ENCODE measurements around the gene JTB.

JTB gene

GRCh38 chr1:153978274-153978909, 918 bp upstream of the JTB start:
- no peak for DNase-seq

GRCh38 chr1:153976819-153977249, 640 bp downstream of the JTB start:
- DNase-seq = no peak

DNA sequence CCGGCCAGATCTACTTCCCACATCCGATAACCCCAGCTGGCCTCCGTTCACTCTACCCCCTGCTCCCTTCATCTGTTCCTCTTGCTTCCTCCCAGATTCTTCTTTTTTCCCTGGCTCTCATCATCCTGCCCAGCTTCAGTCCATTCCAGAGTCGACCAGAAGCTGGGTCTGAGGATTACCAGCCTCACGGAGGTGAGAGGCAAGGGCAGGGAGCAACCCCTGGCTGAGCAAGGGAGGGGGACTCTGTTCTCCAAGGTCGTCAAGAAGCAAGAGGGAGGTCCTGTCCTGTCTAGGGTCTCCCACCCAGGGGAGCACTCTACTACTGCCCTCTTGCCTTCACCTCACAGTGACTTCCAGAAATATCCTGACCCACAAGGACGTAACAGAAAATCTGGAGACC, 3.9 kb downstream of the JTB start:
- no peak for DNase-seq

GRCh38 chr1:153973071-153973470, 4.4 kb downstream of the JTB start:
- no peak for DNase-seq

DNA sequence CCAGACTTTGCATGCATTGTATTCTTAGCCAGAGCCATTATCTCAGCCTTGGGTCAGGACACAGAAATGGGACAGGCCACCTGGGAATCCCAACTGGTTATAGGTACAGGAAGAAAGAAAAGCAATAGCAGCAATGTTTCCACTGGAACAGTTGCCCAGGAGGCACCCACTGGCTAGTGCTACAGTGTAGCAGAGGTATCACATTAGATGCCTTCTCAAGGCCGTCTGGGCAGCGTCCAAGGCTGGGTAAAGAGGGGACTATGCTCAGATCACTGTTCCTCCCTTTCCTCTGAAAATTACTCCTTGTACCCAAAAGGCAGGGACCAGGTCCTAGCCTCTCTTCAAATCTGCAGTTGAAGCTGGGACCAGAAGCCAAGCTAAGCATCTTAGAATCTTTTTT, 7.1 kb downstream of the JTB start:
- DNase-seq = no peak

GRCh38 chr1:153968972-153969371, 8.5 kb downstream of the JTB start:
- DNase-seq = no peak

GRCh38 chr1:153968408-153968807, 9.1 kb downstream of the JTB start:
- no peak for DNase-seq

- DNase-seq = peak; percentile 65
Observed at GRCh38 chr1:153968000-153968363, 9.5 kb downstream of the JTB start.

GRCh38 chr1:153967107-153967999, 10.1 kb downstream of the JTB start, which contains the start of gene CREB3L4:
Gene CREB3L4, plus strand, starts transcription at chr1:153967902. Its CDS starts 624 bp downstream, at chr1:153968526.
- peak; percentile 99 for DNase-seq

DNA sequence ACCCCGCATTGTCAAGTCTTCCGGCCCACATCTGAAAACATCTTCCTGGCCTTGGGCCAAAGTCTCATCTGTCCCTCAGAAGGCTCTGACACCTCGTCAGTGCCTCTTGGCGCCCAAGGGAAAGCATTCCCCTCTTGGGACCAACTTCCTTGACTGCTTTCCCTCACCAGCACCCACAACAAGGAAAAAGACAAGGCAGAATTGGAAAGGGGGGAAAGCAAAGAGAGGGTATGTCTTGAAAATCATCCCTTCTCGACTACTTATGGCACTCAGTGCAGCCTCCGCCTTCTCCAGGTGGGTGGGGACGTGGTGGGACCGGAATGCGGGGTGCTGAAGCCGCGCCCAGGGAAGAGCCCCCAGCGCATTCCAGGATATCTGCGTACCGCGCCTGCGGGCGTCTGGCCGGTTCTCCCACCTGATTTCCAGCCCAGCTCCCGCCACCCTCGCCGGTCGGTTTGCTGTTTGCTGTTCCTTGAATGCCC, 13.6 kb downstream of the JTB start:
- no peak for DNase-seq

DNA sequence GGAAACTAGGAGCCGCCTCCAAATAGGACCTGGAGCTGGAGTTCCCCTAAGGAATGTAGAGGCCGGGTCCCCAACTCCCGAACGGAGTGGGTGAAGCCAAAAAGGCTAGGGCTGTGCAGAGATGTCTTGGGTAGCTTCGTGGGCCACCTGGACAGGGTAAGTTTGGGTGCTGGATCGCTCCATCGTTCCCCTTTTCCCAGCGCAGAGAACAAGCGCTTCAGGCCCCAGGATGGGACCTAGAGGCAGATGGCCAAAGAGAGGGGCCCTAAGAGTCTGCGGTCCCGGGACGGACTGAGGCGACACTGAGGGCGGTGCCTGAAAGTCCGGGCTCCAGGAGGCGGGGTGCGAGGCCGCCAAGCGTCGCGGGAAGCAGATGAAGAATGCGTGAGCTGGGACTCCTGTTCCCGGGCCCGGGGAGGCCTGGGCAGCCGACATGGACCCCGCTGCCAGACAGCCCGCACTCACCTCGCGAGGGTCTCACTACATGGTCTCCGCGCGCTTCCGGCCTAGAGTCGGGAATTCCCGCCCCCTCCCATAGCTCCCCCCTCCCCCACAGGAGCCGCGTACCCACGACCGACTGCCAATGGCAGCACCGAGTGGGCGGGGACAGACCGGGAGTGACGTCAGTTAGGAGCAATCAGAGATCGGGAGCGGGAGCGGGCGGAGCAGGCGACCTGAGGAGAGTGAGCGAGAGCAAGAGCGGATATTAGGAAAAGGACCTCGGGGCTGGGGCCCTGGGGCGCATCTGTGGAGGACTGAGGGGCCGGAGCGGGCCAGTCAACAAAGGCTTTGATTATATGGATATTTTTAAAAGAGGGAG, 14.2 kb downstream of the JTB start, which contains the start of gene SLC39A1:
Gene SLC39A1 (minus strand): TSS at position 508 of the 820 bp plus-strand sequence. CDS start 822 bp downstream, outside the sequence.
- DNase-seq = peak; percentile 99

DNA sequence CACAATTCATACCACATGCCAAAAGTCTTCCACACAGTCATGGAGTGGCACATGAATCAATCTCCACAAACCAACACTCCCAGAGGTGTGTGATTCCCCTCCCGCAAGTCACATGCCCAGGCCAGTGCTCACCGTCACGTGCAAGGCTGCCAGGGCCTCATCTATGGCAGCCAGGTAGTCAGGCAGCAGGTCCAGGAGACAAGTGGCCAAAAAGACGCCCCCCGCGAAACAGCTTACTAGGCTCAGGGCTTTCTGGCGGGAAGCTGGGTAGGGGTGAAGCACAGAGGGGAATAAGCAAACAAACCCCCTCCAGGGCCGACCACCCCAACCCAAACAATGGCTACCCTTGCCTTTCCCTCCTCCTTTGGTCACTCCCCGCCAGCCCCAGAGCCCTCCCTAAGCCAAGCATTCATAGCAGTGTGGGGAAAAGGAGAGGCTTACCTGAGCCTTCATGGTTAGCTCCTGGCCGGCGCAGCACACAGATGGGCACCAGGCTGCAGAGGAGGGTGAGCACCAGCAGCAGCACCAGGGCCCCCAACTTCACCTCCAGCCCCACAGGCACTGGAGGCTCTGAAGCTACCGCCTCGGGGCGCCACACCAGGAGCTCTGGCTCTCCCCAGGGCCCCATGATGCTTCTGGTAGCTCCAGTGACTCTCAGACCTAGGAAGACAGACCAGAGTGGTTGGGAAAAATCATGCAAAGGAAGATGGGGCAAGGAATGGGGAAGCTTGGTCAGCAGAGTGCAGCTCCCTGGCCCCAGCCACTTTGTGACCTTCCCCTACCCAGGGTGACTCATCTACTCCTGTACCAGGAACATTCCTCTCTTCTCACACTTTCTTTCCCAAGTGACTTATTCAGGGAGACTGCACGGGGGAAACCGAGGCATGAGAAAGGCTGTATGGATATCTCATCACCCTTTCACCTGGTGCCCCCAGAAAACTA, 15.1 kb downstream of the JTB start:
- no peak for DNase-seq

GRCh38 chr1:153961421-153961820, 16.1 kb downstream of the JTB start:
- DNase-seq = no peak

DNA sequence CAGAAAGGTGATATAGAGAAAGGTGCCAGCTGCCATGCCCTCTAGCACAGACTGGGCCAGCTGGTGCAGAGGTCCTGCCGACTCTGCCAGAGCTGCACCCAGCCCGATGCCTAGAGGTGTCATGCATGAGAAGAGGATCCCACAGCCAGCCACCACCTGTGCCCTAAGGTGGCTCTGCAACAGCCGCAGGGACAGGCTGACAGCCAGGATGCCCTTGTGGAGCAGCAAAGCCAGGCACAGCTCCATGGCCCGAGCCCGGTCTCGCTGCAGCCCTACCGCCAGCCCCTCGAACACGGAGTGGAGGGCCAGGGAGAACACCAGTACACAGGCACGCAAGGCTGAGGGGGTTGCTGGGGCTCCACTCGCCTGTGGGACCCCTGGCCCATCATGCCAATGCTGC, 17.3 kb downstream of the JTB start:
- no peak for DNase-seq

GRCh38 chr1:153959454-153959853, 18.0 kb downstream of the JTB start:
- DNase-seq = no peak

DNA sequence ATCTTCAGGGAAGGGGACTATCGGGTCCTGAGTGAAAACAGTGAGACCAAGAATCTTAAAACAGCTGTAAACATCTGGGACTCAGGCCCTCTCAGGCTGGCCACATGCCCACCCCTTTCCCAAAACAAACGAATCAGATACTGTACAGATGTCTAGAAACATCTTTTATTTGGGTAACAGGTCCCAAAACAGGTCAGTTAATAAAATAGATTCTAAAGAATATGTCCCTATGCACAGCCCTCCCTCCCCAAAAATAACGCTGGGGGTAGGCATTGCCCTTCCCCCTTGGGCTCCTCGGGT, 18.6 kb downstream of the JTB start:
- no peak for DNase-seq

DNA sequence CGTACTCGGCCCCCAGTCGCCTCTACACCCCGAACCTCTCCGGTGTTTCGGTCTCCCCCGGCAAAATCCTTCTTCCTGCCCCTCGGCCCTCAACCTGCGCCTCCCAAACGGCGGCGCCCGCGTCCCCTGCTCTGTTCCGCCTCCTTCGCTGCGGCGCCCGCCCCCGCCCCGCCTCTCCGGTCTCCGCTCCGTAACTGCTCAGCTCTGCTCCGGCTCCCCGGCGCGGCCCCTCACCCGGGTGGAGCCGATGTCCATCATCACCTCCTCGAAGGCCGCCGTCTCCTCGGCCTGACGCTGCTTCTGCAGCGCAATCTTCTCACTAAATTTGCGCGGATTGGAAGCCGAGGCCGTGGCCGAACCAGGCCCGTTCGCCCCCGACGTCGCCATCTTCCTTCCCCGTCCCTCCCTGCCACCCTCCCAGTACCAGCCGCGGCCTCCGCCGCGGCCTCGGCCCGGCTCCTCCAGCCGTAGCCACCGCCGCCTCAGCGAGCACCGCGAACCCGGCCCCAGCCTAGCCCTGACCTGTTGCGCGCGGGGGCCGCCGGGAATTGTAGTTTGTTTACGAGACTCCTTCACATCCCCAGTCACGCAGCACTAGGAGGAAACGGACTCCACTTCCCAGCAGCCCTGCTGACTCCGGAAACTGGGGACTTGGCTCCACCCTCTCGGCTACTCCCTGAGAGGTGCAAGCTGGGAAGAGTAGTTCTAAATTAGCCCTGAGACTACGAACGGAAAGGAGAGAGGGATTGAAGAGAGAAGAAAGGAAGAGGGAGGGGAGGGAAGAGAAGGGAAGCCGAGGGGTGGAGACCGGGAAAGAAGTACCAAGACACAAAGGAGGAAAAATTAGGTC, 19.1 kb downstream of the JTB start, which contains the start of gene CRTC2:
Gene CRTC2 (minus strand): TSS at position 502 of the 850 bp plus-strand sequence. CDS start 115 bp downstream, at position 387.
- DNase-seq = peak; percentile 99

DNA sequence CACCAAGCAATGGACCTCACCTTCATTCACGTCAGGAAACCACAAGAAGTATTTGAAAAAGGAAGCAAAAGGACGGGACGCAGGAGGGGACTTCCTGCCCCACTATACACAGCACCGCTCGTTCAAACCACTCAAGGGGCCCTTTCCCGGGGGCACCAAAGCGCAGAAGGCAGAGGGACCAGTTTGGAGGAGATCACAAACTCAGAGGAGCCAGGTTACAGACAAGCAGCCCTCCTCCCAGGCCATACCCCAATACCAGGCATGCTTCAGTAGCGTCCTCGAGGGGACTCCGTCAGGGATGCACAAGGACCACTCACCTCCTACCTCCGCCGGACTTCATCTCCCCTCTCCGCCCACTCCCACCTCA, 19.7 kb downstream of the JTB start:
- no peak for DNase-seq

DNA sequence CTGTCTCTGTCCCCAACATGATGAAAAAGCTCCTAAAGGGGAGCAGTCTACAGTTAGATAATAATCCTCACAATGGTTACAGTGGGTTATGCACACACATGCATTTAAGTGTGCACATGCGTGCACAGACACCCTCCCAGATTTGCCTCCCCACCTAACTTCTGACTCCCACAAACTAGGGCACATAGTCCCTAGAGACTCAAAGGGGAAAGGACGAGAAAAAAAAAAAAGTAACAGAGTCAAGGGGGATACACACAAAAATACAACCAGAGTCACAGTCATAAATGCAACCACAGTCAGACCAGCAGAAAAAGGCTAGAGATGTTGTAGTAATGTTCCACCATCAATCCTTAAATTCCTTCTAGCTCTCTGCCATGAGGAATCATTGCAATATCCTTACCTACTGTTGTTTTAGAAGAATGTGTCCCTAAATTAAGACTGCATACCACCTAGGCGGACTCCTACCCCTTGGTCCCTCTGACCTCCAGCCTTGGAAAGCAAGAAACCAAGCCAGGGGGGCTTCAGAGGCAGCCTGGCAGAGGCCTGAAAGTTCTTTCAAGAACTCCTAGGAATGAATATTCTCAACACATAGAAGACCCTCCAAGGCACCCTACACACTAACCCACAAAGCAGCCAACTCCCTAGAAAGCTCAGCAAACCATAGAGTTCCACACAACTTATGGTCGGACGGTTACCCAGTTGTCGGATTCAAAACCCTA, 20.3 kb downstream of the JTB start:
- DNase-seq = no peak

DNA sequence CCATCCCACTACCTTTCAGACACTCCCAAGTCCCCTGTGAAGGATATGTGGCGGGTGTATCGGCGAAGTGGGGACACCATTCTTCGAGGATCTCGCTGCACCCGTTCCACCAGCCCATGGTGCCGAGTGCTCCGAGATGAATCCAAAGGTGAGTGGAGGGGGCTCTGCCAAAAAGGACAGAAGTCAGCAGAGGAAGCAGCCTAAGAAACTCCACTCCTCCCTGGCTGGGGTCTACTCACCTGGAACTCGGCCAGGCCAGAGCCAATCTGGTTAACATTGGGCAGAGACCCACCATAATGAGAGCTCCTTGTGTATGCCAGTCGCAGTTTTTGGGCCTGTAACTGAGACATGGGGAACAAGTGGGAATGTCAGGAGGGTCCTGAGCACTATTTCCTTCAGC, 22.6 kb downstream of the JTB start:
- no peak for DNase-seq

All from NCI-H1092 (cell line).